ENCODE measurements around the gene FASLG.
"Not testable (repeated sequence)": the region's sequence is repeated elsewhere in the genome, so short reads cannot be mapped to it uniquely, and the experiment has no call there.

The FASLG gene

GRCh38 chr1:172686143-172686542, 27.2 kb downstream of the FASLG start:
- no peak for DNase-seq

GRCh38 chr1:172688428-172689085, 29.7 kb downstream of the FASLG start:
- DNase-seq = not testable (repeated sequence)

GRCh38 chr1:172690925-172691324, 32.0 kb downstream of the FASLG start:
- not testable (repeated sequence) for DNase-seq

- no peak for DNase-seq
Observed at GRCh38 chr1:172697534-172698002, 38.7 kb downstream of the FASLG start.

- DNase-seq = no peak
Observed at GRCh38 chr1:172698224-172698623, 39.3 kb downstream of the FASLG start.

GRCh38 chr1:172699111-172699510, 40.2 kb downstream of the FASLG start:
- no peak for DNase-seq

GRCh38 chr1:172699695-172700227, 40.9 kb downstream of the FASLG start:
- DNase-seq = no peak

GRCh38 chr1:172700556-172700955, 41.7 kb downstream of the FASLG start:
- no peak for DNase-seq

GRCh38 chr1:172704001-172704400, 45.1 kb downstream of the FASLG start:
- no peak for DNase-seq

- DNase-seq = no peak
Observed at GRCh38 chr1:172704420-172705210, 45.7 kb downstream of the FASLG start.

GRCh38 chr1:172708452-172708851, 49.5 kb downstream of the FASLG start:
- no peak for DNase-seq

- no peak for DNase-seq
Observed at GRCh38 chr1:172711558-172711957, 52.7 kb downstream of the FASLG start.

GRCh38 chr1:172713466-172713865, 54.6 kb downstream of the FASLG start:
- no peak for DNase-seq
